ENCODE measurements around the gene ERC1.

GRCh38 chr12:966724-967123 is 24.3 kb upstream of the ERC1 start:
- no peak for TF ChIP-seq CTCF (IDR thresholded peaks at IDR 0.05)
- TF ChIP-seq EP300 (IDR thresholded peaks at IDR 0.05), result no peak

Data from tibial nerve (tissue), 4 donors.